Cardiac fibroblast (primary cell): ENCODE results near the gene SLC6A18.

ENCODE experiments used
- DNase-seq, 2 donors: peaks; one replicate each; pipeline versions ENCODE4 v3.0.0 to v3.0.0-alpha.2; 2010; ENCODE audit warnings: low read depth in 2 of 2
- H3K4me3 ChIP-seq, 2 donors: replicated peaks in 1 of 2; 1 replicate in 1 of 2; 2 replicates in 1 of 2; pipeline ENCODE4 v1.5.1; 2011; ENCODE audit warnings: low read depth in 2 of 2, low read length in 2 of 2, mild to moderate bottlenecking in 2 of 2, moderate library complexity in 1 of 2
- TF ChIP-seq, protein P1 (sequence below): IDR thresholded peaks from one replicate; pipeline ENCODE4 v1.5.1; 2011; ENCODE audit warnings: low read depth, mild to moderate bottlenecking, low read length, inconsistent platforms

SLC6A18 gene

GRCh38 chr5:1253456-1254105 is 28.4 kb downstream of the SLC6A18 start:
- TF ChIP-seq, protein P1, sequence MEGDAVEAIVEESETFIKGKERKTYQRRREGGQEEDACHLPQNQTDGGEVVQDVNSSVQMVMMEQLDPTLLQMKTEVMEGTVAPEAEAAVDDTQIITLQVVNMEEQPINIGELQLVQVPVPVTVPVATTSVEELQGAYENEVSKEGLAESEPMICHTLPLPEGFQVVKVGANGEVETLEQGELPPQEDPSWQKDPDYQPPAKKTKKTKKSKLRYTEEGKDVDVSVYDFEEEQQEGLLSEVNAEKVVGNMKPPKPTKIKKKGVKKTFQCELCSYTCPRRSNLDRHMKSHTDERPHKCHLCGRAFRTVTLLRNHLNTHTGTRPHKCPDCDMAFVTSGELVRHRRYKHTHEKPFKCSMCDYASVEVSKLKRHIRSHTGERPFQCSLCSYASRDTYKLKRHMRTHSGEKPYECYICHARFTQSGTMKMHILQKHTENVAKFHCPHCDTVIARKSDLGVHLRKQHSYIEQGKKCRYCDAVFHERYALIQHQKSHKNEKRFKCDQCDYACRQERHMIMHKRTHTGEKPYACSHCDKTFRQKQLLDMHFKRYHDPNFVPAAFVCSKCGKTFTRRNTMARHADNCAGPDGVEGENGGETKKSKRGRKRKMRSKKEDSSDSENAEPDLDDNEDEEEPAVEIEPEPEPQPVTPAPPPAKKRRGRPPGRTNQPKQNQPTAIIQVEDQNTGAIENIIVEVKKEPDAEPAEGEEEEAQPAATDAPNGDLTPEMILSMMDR: no peak
- no peak overlapping the region for H3K4me3 ChIP-seq
- no peak for DNase-seq

DNA sequence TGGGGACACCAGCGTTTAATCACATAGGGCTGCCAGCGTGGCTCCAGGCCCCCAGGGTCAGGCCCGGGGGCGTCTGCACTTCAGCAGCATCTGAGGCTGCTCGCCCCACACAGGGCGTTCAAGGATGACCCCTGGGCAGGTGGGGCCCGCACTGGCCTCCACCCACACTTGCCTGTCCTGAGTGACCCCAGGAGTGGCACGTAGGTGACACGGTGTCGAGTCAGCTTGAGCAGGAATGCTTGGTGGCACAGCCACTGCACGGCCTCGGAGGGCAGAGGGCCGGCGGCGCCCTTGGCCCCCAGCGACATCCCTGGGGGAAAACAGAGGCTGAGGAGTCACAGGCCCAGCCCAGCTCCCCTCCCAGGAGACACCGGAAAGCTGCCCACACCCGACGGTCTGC is 29.0 kb downstream of the SLC6A18 start:
- TF ChIP-seq, protein P1: no peak
- DNase-seq: no peak
- no peak overlapping the region for H3K4me3 ChIP-seq

DNA sequence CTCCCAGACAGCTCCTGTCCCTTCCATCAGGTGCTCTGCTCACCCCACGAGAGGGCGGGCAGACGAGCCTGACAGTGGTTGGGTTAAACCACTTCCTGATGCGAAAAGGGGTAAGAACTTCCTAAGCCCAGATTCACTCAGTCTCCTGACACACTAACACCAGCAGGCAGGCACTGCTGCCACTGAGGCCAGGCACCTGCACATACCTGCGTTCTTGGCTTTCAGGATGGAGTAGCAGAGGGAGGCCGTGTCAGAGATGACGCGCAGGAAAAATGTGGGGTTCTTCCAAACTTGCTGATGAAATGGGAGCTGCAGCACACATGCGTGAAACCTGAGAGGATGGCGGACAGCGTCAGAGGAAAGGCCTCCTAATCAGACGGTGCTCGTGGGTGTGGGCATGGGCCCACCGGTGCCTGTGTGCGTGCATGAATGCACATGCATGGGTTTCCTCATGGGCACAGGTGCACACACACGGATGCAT is 29.9 kb downstream of the SLC6A18 start:
- no peak for DNase-seq

DNA sequence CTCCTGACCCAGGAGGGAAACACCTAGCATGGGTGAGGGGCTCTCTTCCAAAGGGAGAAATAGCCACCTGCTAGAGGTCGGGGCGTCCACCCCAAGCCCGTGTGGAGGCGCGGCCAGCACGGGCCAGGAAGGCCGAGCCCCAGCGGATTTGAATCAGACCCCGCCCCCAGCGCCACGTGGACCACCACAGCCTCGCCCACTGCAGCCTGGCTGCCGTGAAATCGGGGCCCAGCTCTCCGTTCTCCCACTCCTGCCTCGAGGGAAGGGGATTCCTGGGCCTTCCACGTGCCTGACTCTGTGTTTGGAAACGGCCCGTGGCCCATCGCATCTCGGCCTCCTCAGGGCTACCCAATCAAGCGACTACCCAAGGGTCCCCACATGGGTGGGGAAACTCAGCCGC is 31.6 kb downstream of the SLC6A18 start:
- H3K4me3 ChIP-seq: no peak overlapping the region
- DNase-seq: no peak
- TF ChIP-seq, protein P1: no peak

More for the DNA sequence above, 29.9 kb downstream of the SLC6A18 start:
- TF ChIP-seq, protein P1: no peak
- H3K4me3 ChIP-seq: no peak overlapping the region

- no peak for DNase-seq
- TF ChIP-seq, protein P1: no peak
Measured at GRCh38 chr5:1257363-1257762, 32.2 kb downstream of the SLC6A18 start.

DNA sequence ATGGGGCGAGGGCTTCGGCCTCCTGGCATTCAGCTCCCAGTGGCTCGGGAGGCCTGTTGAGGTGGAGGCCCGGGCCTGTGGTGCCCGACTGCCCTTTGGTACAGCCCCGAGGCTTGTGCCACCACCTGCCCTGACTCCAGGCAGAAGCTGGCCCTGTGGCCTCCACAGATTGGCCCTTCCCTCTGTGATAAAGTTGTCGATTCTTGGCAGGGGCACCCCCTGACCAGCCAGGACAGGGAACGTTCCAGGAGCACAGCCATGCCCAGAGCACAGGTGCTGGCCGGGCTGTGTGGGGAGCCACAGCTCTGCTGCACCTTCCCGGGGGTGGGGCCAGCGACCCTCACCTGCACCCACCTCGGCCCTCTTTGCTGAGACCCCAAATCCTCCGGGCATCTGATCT is 32.7 kb downstream of the SLC6A18 start:
- DNase-seq: no peak
- no peak overlapping the region for H3K4me3 ChIP-seq
- TF ChIP-seq, protein P1: no peak

More at GRCh38 chr5:1257363-1257762, 32.2 kb downstream of the SLC6A18 start:
- H3K4me3 ChIP-seq: no peak overlapping the region
